ENCODE measurements around the gene FADS2. TPM values are rescaled to one million over a fixed set of nuclear protein-coding genes. Genes with fewer than 3 reads are reported as not detected.

FADS2 gene
- total RNA-seq, 2 donors from 2014 or later: 23.3 to 70.4 TPM

- Mint-ChIP-seq H3K4me1 (ENCODE audit: low read depth) (no peaks in the 10 kb centered on the region), H3K36me3 (ENCODE audit: insufficient read depth in 2 of 2) (no peaks in the 10 kb centered on the region), H3K9me3 (no peaks in the 10 kb centered on the region), H3K4me3 (no peak overlapping the region), H3K27ac (no peak overlapping the region), H3K27me3 (ENCODE audit: low read depth) (peaks cover 7% of the 10 kb centered on the region)
- ATAC-seq (replicated peaks in 1 of 2): no peak
- DNase-seq: no peak
Observed at GRCh38 chr11:61910187-61911127, 82.4 kb downstream of the FADS2 start.

- no peak overlapping the region for H3K4me3 Mint-ChIP-seq
Observed at GRCh38 chr11:61911128-61911700, 83.1 kb downstream of the FADS2 start.

GRCh38 chr11:61911701-61912529 is 83.8 kb downstream of the FADS2 start:
- H3K9me3 Mint-ChIP-seq: no peaks in the 10 kb centered on the region
- ATAC-seq (replicated peaks in 1 of 2) (no peak), DNase-seq (no peak)
- no peak overlapping the region for H3K4me3 Mint-ChIP-seq
- H3K4me1 Mint-ChIP-seq (ENCODE audit: low read depth): no peaks in the 10 kb centered on the region
- no peaks in the 10 kb centered on the region for H3K36me3 Mint-ChIP-seq (ENCODE audit: insufficient read depth in 2 of 2)
- peaks cover 17% of the 10 kb centered on the region for H3K27me3 Mint-ChIP-seq (ENCODE audit: low read depth)
- no peak overlapping the region for H3K27ac Mint-ChIP-seq

More at GRCh38 chr11:61911128-61911700, 83.1 kb downstream of the FADS2 start:
- no peaks in the 10 kb centered on the region for H3K4me1 Mint-ChIP-seq (ENCODE audit: low read depth)
- DNase-seq: no peak
- H3K36me3 Mint-ChIP-seq (ENCODE audit: insufficient read depth in 2 of 2): no peaks in the 10 kb centered on the region
- no peak overlapping the region for H3K27ac Mint-ChIP-seq
- ATAC-seq (replicated peaks in 1 of 2): no peak
- H3K9me3 Mint-ChIP-seq: no peaks in the 10 kb centered on the region
- H3K27me3 Mint-ChIP-seq (ENCODE audit: low read depth): peaks cover 12% of the 10 kb centered on the region

GRCh38 chr11:61912530-61912898 is 84.4 kb downstream of the FADS2 start:
- no peak overlapping the region for H3K27ac Mint-ChIP-seq
- H3K27me3 Mint-ChIP-seq (ENCODE audit: low read depth): peaks cover 18% of the 10 kb centered on the region
- H3K4me1 Mint-ChIP-seq (ENCODE audit: low read depth): no peaks in the 10 kb centered on the region
- H3K9me3 Mint-ChIP-seq: no peaks in the 10 kb centered on the region
- H3K4me3 Mint-ChIP-seq: no peak overlapping the region
- H3K36me3 Mint-ChIP-seq (ENCODE audit: insufficient read depth in 2 of 2): no peaks in the 10 kb centered on the region
- no peak for DNase-seq
- ATAC-seq (replicated peaks in 1 of 2): no peak

GRCh38 chr11:61912991-61913698 is 85.0 kb downstream of the FADS2 start:
- Mint-ChIP-seq H3K9me3 (no peaks in the 10 kb centered on the region), H3K36me3 (ENCODE audit: insufficient read depth in 2 of 2) (peaks cover 1 to 3% of the 10 kb centered on the region in 2 donors), H3K27me3 (ENCODE audit: low read depth) (peaks cover 24% of the 10 kb centered on the region), H3K4me1 (ENCODE audit: low read depth) (peaks cover 6% of the 10 kb centered on the region), H3K27ac (no peak overlapping the region), H3K4me3 (no peak overlapping the region)
- ATAC-seq (replicated peaks in 1 of 2) (no peak), DNase-seq (no peak)

GRCh38 chr11:61913699-61914395 is 85.7 kb downstream of the FADS2 start:
- no peak for DNase-seq
- Mint-ChIP-seq H3K4me1 (ENCODE audit: low read depth) (peaks cover 9% of the 10 kb centered on the region), H3K9me3 (no peaks in the 10 kb centered on the region), H3K36me3 (ENCODE audit: insufficient read depth in 2 of 2) (peaks cover 1 to 4% of the 10 kb centered on the region in 2 donors), H3K4me3 (no peak overlapping the region), H3K27me3 (ENCODE audit: low read depth) (peaks cover 31% of the 10 kb centered on the region), H3K27ac (no peak overlapping the region)
- no peak for ATAC-seq (replicated peaks in 1 of 2)

- no peak for ATAC-seq (replicated peaks in 1 of 2)
- Mint-ChIP-seq H3K9me3 (no peaks in the 10 kb centered on the region), H3K4me1 (ENCODE audit: low read depth) (peaks cover 9% of the 10 kb centered on the region), H3K4me3 (no peak overlapping the region), H3K36me3 (ENCODE audit: insufficient read depth in 2 of 2) (peaks cover 1 to 4% of the 10 kb centered on the region in 2 donors), H3K27ac (no peak overlapping the region), H3K27me3 (ENCODE audit: low read depth) (peaks cover 38% of the 10 kb centered on the region)
- no peak for DNase-seq
Observed at GRCh38 chr11:61914471-61915171, 86.5 kb downstream of the FADS2 start.

GRCh38 chr11:61916737-61917333 is 88.7 kb downstream of the FADS2 start:
- DNase-seq (no peak), ATAC-seq (replicated peaks in 1 of 2) (peak; percentile 6 to 14)
- no peaks in the 10 kb centered on the region for H3K9me3 Mint-ChIP-seq
- H3K36me3 Mint-ChIP-seq (ENCODE audit: insufficient read depth in 2 of 2): peaks cover 1 to 4% of the 10 kb centered on the region in 2 donors
- H3K4me1 Mint-ChIP-seq (ENCODE audit: low read depth): peaks cover 9% of the 10 kb centered on the region
- H3K4me3 Mint-ChIP-seq: peak overlapping the region in 1 of 2 donors; percentile 59
- peaks cover 52% of the 10 kb centered on the region for H3K27me3 Mint-ChIP-seq (ENCODE audit: low read depth)
- H3K27ac Mint-ChIP-seq: no peak overlapping the region

Other genes starting within 250 kb of the FADS2 start
- gene SYT7, start 247.2 kb upstream of the FADS2 start, total RNA-seq: not detected
- gene DAGLA, start 147.9 kb upstream of the FADS2 start, total RNA-seq: under 1 TPM; 0.05 to 0.09 TPM
- gene MYRF, start 75.7 kb upstream of the FADS2 start, total RNA-seq: 1 to 10 TPM; 2.2 to 2.9 TPM
- 100 to 1,000 TPM; 146 to 169 TPM for gene TMEM258, start 35.7 kb upstream of the FADS2 start, total RNA-seq
- gene FEN1, start 35.4 kb upstream of the FADS2 start, total RNA-seq: 10 to 100 TPM; 55.4 to 64.7 TPM
- 10 to 100 TPM in 1 of 2 donors, 1 to 10 TPM in 1; 8.5 to 17.7 TPM for gene FADS1, start 11.3 kb upstream of the FADS2 start, total RNA-seq
- gene FADS3, start 63.2 kb downstream of the FADS2 start, total RNA-seq: 10 to 100 TPM; 14.7 to 22.3 TPM
- under 1 TPM; 0.34 to 0.49 TPM for gene RAB3IL1, start 89.3 kb downstream of the FADS2 start, total RNA-seq
- 1 to 10 TPM; 1.9 to 4.1 TPM for gene BEST1, start 122.1 kb downstream of the FADS2 start, total RNA-seq
- 1,000 to 10,000 TPM; 1,135 to 1,244 TPM for gene FTH1, start 139.3 kb downstream of the FADS2 start, total RNA-seq

Measured in activated T-cell treated with anti-CD3 and anti-CD28 coated beads, Interleukin-2, amount 50 U/mL, for 72 hours (primary cell).